ENCODE measurements around the gene NACC2.

- TF ChIP-seq REST (IDR thresholded peaks at IDR 0.05) (peak; percentile 100), TAF1 (conservative IDR thresholded peaks at IDR 0.05) (no peak), CTCF (IDR thresholded peaks at IDR 0.05; ENCODE audit: low read depth, low read length, missing input control) (no peak), EGR1 (IDR thresholded peaks at IDR 0.05; ENCODE audit: low read depth in 2 of 2) (no peak), RAD21 (IDR thresholded peaks at IDR 0.05) (peak in 1 of 2 donors; percentile 39)
Measured at GRCh38 chr9:135971892-135972291, 123.2 kb downstream of the NACC2 start.

All from liver (tissue), 3 donors.